OCI-LY7 (cell line): Measurements from ENCODE around the gene GPRC5D. TPM values are rescaled to one million over a fixed set of nuclear protein-coding genes. Genes with fewer than 3 reads are reported as not detected.

Experiments used
- BruUV-seq: library from RNA; stranded (reverse); fragments of 400-500 nt; replicated peaks from 2 replicates; lab custom pipeline; 2021; lab: Mats Ljungman, UMichigan
- CTCF ChIA-PET: fragments of 300-600 bp; sonication (Branson Sonifier 250); formaldehyde crosslinking; loops from one replicate; lab custom pipeline; 2022; ENCODE audit warnings: antibody characterized with exemption; ENCODE audit not compliant: unreplicated experiment; lab: Charles Lee
- POLR2A ChIA-PET: fragments of 300-600 bp; sonication (Branson Sonifier 250); formaldehyde crosslinking; loops from one replicate; lab custom pipeline; 2022; ENCODE audit warnings: antibody characterized with exemption; lab: Charles Lee
- DNase-seq: peaks from one replicate; pipeline ENCODE4 v3.0.0-alpha.2; 2015; ENCODE audit warnings: low spot score
- H2AFZ ChIP-seq: fragments of 200-600 bp; sonication (generic), shearing (Covaris generic); 2 replicates; pipeline ENCODE4 v1.6.1; 2014; ENCODE audit warnings: mild to moderate bottlenecking, antibody characterized with exemption, low read length, moderate library complexity
- H3K27ac ChIP-seq: fragments of 200-600 bp; sonication (generic); 2 replicates; pipeline ENCODE4 v1.5.1; 2014; ENCODE audit warnings: mixed run types, low read depth, mild to moderate bottlenecking, moderate library complexity, low read length, inconsistent platforms; ENCODE audit not compliant: poor library complexity, severe bottlenecking
- H3K36me3 ChIP-seq: fragments of 200-600 bp; sonication (generic); 2 replicates; pipeline ENCODE4 v1.6.1; 2014; ENCODE audit warnings: mild to moderate bottlenecking, antibody characterized with exemption, low read length, moderate library complexity, mixed read lengths; ENCODE audit not compliant: insufficient read depth
- H3K4me1 ChIP-seq: fragments of 200-600 bp; sonication (generic); 2 replicates; pipeline ENCODE4 v1.5.1; 2014; ENCODE audit warnings: mild to moderate bottlenecking, low read length; ENCODE audit not compliant: insufficient read depth, poor library complexity, severe bottlenecking
- H3K4me2 ChIP-seq: fragments of 200-600 bp; sonication (generic); 2 replicates; pipeline ENCODE4 v1.6.1; 2014; ENCODE audit warnings: mild to moderate bottlenecking, low read length
- H3K4me3 ChIP-seq: fragments of 200-600 bp; sonication (generic); 2 replicates; pipeline ENCODE4 v1.5.1; 2014; ENCODE audit warnings: mild to moderate bottlenecking, low read depth, low read length; ENCODE audit not compliant: poor library complexity, severe bottlenecking
- H3K79me2 ChIP-seq: fragments of 200-600 bp; sonication (generic); 2 replicates; pipeline ENCODE4 v1.6.1; 2016; ENCODE audit warnings: low read depth, mild to moderate bottlenecking, low read length, moderate library complexity, mixed read lengths; ENCODE audit not compliant: insufficient read depth
- H3K9me2 ChIP-seq: fragments of 200-600 bp; sonication (generic); 2 replicates; pipeline ENCODE4 v1.6.1; 2016; ENCODE audit warnings: mild to moderate bottlenecking, low read length, mixed read lengths; ENCODE audit not compliant: insufficient read depth
- H3K9me3 ChIP-seq: fragments of 200-600 bp; sonication (generic); 2 replicates; pipeline ENCODE4 v1.6.1; 2014; ENCODE audit warnings: mild to moderate bottlenecking, mixed run types, low read length, mixed read lengths
- H4K20me1 ChIP-seq: fragments of 200-600 bp; sonication (generic); 2 replicates; pipeline ENCODE4 v1.6.1; 2014; ENCODE audit warnings: mild to moderate bottlenecking, antibody characterized with exemption, low read length, moderate library complexity, mixed read lengths; ENCODE audit not compliant: insufficient read depth
- EZH2phosphoT487 ChIP-seq: fragments of 200-600 bp; sonication (generic); IDR thresholded peaks from 2 replicates; pipeline ENCODE4 v1.6.1; 2018; ENCODE audit warnings: low read depth, borderline replicate concordance, mild to moderate bottlenecking, mixed run types, antibody characterized with exemption, low read length, moderate library complexity, mixed read lengths
- intact Hi-C: fragments of 100-400 bp; cut with micrococcal nuclease; formaldehyde crosslinking; loops from one replicate; pipeline ENCODE4 v1.10.0; 2022; ENCODE audit not compliant: unreplicated experiment
- total RNA-seq, 2 experiments: library from RNA; depleted of rRNA in 1 of 2; stranded (reverse); fragments of >200 nt in 1 of 2; shearing (Covaris generic) in 1 of 2; gene quantifications; 2 replicates each; pipeline ENCODE4 v1.2.3, GENCODE V29; 2014 to 2022
- TF ChIP-seq, protein P1 (sequence below): fragments of 200-600 bp; sonication (generic); conservative IDR thresholded peaks from 2 replicates; pipeline ENCODE4 v1.5.1; 2014; ENCODE audit warnings: mild to moderate bottlenecking, antibody characterized with exemption, low read length, moderate library complexity, mixed read lengths

GPRC5D gene
- total RNA-seq, 2 experiments from 2014 or later, result not detected

DNA sequence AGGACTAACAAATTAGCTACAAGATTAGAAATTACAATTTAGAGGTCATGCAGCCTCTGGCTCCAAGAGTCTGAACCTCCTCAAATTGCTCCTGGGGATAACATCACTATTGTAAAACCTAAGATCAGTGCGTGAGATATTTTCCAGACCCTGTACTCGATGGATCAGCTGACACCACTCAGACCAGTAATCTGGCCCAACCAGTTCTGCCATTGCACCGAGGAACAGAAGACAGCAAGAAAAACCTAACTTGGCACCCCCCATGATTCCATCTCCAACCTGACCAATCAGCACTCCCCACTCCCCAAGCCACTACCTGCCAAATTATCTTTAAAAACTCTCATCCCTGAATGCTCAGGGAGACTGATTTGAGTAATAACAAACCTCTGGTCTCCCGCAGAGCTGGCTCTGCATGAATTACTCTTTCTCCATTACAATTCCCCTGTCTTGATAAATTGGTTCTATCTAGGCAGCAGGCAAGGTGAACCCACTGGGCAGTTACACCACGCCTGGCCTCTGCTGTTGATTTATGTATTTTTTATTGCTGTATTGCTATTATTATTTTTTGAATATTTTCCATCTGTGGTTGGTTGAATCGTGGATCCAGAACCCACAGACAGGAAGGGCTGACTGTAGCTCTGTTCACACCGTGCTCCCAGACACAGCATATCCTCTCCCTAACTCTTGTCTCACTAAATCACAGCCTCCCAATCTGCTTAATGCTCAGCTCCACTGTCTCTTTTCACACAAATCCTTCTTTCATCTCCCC, 38.9 kb upstream of the GPRC5D start:
- no peaks in the 10 kb centered on the region for H4K20me1 ChIP-seq
- BruUV-seq, result no TSS peak
- no peaks in the 10 kb centered on the region for H3K36me3 ChIP-seq
- H3K4me1 ChIP-seq, result no peaks in the 10 kb centered on the region
- H3K4me3 ChIP-seq, result no peak overlapping the region
- POLR2A ChIA-PET, result no interaction called here
- no peaks in the 10 kb centered on the region for H3K9me3 ChIP-seq
- no peak for DNase-seq
- no peak overlapping the region for H3K27ac ChIP-seq
- H3K9me2 ChIP-seq, result no peaks in the 10 kb centered on the region
- H3K4me2 ChIP-seq, result no peak overlapping the region
- no peaks in the 10 kb centered on the region for H3K79me2 ChIP-seq
- intact Hi-C loops, result no loop called here
- H2AFZ ChIP-seq, result no peak overlapping the region
- CTCF ChIA-PET, result no interaction called here
- no peak for TF ChIP-seq EZH2phosphoT487
- TF ChIP-seq, protein P1, sequence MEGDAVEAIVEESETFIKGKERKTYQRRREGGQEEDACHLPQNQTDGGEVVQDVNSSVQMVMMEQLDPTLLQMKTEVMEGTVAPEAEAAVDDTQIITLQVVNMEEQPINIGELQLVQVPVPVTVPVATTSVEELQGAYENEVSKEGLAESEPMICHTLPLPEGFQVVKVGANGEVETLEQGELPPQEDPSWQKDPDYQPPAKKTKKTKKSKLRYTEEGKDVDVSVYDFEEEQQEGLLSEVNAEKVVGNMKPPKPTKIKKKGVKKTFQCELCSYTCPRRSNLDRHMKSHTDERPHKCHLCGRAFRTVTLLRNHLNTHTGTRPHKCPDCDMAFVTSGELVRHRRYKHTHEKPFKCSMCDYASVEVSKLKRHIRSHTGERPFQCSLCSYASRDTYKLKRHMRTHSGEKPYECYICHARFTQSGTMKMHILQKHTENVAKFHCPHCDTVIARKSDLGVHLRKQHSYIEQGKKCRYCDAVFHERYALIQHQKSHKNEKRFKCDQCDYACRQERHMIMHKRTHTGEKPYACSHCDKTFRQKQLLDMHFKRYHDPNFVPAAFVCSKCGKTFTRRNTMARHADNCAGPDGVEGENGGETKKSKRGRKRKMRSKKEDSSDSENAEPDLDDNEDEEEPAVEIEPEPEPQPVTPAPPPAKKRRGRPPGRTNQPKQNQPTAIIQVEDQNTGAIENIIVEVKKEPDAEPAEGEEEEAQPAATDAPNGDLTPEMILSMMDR, result no peak

DNA sequence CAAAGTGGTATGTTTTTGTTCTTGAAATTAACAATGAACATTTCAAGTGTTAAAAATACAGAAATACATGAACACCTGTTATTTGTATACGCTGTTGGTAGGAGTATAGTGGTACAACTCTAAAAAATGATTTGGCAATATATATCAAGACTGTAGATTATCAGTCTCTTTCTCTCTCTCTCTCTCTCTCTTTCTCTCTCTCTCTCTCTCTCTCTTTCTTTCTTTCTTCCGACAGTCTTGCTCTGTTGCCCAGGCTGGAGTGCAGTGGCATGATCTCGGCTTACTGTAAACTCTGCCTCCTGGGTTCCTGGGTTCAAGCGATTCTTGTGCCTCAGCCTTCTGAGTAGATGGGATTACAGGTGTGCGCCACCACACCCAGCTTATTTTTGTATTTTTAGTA, 35.5 kb upstream of the GPRC5D start:
- no peaks in the 10 kb centered on the region for H4K20me1 ChIP-seq
- H3K36me3 ChIP-seq, result no peaks in the 10 kb centered on the region
- H3K9me2 ChIP-seq, result no peaks in the 10 kb centered on the region
- BruUV-seq, result no TSS peak
- intact Hi-C loops, result no loop called here
- H3K27ac ChIP-seq, result no peak overlapping the region
- no peak overlapping the region for H3K4me3 ChIP-seq
- no peak for DNase-seq
- TF ChIP-seq EZH2phosphoT487, result no peak
- TF ChIP-seq, protein P1, result no peak
- POLR2A ChIA-PET, result no interaction called here
- CTCF ChIA-PET, result no interaction called here
- H3K9me3 ChIP-seq, result no peaks in the 10 kb centered on the region
- no peak overlapping the region for H2AFZ ChIP-seq
- H3K4me2 ChIP-seq, result no peak overlapping the region
- no peaks in the 10 kb centered on the region for H3K79me2 ChIP-seq
- no peaks in the 10 kb centered on the region for H3K4me1 ChIP-seq

DNA sequence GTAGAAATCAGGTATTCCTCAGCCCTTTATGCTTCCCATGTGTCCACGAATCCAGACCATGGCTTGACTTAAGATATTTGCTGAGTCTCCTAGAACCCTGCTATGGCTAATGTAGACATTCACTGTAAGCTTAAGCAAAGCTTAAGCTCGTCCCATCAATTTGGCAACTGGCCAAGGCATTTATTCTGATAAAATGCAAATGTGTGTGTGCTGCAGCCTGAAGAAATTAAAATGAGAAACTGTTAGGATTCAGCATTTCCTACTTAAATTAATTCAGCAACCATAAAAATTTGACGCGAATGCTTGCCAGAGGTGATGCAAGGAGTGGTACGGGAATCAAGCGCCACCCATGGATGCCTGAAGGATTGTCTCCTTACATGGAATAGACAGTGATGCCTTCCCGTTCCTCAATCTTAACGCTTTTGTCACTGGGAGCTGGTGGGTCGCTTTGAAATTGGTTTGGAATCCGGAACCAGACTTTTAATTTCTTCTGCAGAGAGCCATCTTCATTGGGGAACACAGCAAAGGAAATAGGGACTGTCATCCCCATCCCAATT, 34.9 kb upstream of the GPRC5D start:
- Histone ChIP-seq H4K20me1 (no peaks in the 10 kb centered on the region), H3K27ac (no peak overlapping the region), H3K9me2 (no peaks in the 10 kb centered on the region), H3K9me3 (no peaks in the 10 kb centered on the region), H3K4me1 (no peaks in the 10 kb centered on the region), H3K4me3 (no peak overlapping the region), H3K79me2 (no peaks in the 10 kb centered on the region), H2AFZ (no peak overlapping the region), H3K4me2 (no peak overlapping the region), H3K36me3 (no peaks in the 10 kb centered on the region)
- ChIA-PET CTCF (no interaction called here), POLR2A (no interaction called here)
- no peak for DNase-seq
- BruUV-seq, result no TSS peak
- TF ChIP-seq, protein P1, result no peak
- TF ChIP-seq EZH2phosphoT487, result no peak
- intact Hi-C loops, result no loop called here
